HUES6 (cell line): Measurements from ENCODE around the gene BRD9.
"Not testable (repeated sequence)": the region's sequence is repeated elsewhere in the genome, so short reads cannot be mapped to it uniquely, and the experiment has no call there.

Experiments
- H3K27ac ChIP-seq: 2 replicates; pipeline ENCODE4 v1.7.0; 2013; ENCODE audit warnings: low read depth, mild to moderate bottlenecking, low read length, inconsistent platforms
- H3K27me3 ChIP-seq: 2 replicates; pipeline ENCODE4 v1.6.1; 2013; ENCODE audit warnings: low read length; ENCODE audit not compliant: control insufficient read depth, insufficient read depth
- H3K36me3 ChIP-seq: 2 replicates; pipeline ENCODE4 v1.6.1; 2013; ENCODE audit warnings: low read length; ENCODE audit not compliant: control insufficient read depth, insufficient read depth
- H3K4me1 ChIP-seq: 2 replicates; pipeline ENCODE4 v1.6.1; 2013; ENCODE audit warnings: low read length; ENCODE audit not compliant: control insufficient read depth, insufficient read depth
- H3K4me3 ChIP-seq: 2 replicates; pipeline ENCODE4 v1.5.1; 2013; ENCODE audit warnings: low read depth, low read length
- H3K9ac ChIP-seq: one replicate; pipeline ENCODE4 v1.6.1; 2013; ENCODE audit warnings: mild to moderate bottlenecking, low read length
- H3K9me3 ChIP-seq: 2 replicates; pipeline ENCODE4 v1.6.1; 2013; ENCODE audit warnings: low read depth, low read length; ENCODE audit not compliant: control insufficient read depth, insufficient read depth

BRD9 gene

DNA sequence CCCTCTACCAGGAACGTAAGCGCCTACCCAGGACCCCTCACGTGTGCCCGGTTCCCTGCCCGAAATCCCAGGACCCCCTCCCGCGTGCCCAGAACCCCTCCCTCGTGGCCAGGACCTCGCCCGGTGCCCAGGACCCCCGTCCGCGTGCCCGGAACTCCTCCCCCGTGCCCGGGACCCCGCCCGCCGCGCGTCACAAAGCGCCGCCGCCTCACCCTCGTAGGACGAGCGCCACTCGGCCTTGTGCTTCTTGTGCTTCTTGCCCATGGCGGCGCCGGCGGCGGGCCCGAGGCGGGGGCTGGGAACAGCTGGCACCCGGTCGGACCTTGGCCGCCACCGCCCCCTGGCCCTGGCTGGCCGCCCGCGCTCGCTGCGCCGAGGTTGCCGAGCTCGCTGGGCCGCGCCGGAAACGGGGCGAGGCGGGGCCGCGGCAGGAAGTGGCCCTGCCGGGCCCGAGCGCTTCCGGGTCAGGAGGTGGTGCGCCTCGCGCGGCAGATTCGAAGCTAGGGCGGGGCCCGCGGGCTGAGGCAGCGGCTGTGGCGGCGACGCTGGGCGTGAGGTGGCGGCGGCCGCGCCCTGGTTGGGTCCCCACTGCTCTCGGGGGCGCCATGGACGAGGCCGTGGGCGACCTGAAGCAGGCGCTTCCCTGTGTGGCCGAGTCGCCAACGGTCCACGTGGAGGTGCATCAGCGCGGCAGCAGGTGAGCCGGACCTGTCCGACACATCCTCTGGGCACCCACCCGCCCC lies at the start of gene BRD9, which contains the start of gene TRIP13:
Gene BRD9 (minus strand): TSS at position 408 of the 743 bp plus-strand sequence. CDS start 144 bp downstream, at position 264.
Gene TRIP13 (plus strand): TSS at position 491 of the 743 bp plus-strand sequence. CDS start 115 bp downstream, at position 606.
- Histone ChIP-seq H3K9me3 (no peaks in the 10 kb centered on the region), H3K4me1 (peaks cover 2% of the 10 kb centered on the region; the same call in 1 of the 2 replicates), H3K27ac (peak within 1 kb of the TSS; percentile 62), H3K36me3 (peaks cover 70% of the 10 kb centered on the region), H3K27me3 (no peaks in the 10 kb centered on the region), H3K9ac (peak within 1 kb of the TSS; percentile 90), H3K4me3 (peak within 1 kb of the TSS; percentile 81)

DNA sequence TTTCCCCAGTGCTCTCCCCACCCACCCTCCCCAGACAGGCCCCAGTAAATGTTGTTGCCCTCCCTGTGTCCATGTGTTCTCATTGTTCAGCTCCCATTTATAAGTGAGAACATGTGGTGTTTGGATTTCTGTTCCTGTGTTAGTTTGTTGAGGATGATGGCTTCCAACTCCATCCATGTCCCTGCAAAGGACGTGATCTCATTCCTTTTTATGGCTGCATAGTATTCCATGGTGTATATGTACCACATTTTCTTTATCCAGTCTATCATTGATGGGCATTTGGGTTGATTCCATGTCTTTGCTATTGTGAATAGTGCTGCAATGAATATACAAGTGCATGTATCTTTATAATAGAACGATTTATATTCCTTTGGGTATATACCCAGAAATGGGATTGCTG lies 48.1 kb upstream of the BRD9 start:
- H3K27me3 ChIP-seq, H3K27ac ChIP-seq: not testable (repeated sequence)

DNA sequence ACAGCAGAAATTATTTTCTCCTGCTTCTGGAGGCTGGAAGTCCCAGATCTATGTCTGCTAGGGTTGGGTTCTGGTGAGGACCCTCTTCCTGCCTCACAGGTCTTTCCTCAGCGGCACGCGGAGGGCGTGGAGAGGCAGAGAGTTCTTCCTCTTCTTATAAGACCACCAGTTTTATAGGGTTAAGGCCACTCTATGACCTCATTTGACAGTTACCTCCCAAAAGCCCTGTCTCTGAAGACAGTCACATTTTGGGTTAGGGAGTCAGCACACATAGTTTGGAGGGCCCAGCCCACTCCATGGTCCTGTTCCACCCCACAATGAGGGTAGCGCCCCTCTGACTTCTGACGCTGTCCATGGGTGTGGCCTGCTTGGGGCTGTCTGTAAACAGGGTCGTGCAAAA lies 46.8 kb upstream of the BRD9 start:
- Histone ChIP-seq H3K4me1 (peaks cover 4% of the 10 kb centered on the region; the same call in 1 of the 2 replicates), H3K9me3 (0 out of 2 replicates have a peak, but pooled peaks cover under 1% of the 10 kb centered on the region), H3K27me3 (no peaks in the 10 kb centered on the region), H3K36me3 (no peaks in the 10 kb centered on the region), H3K9ac (no peak overlapping the region), H3K27ac (no peak overlapping the region), H3K4me3 (no peak overlapping the region)

More for the DNA sequence above, 48.1 kb upstream of the BRD9 start:
- not testable (repeated sequence) for H3K4me3 ChIP-seq, H3K4me1 ChIP-seq, H3K36me3 ChIP-seq, H3K9ac ChIP-seq, H3K9me3 ChIP-seq

DNA sequence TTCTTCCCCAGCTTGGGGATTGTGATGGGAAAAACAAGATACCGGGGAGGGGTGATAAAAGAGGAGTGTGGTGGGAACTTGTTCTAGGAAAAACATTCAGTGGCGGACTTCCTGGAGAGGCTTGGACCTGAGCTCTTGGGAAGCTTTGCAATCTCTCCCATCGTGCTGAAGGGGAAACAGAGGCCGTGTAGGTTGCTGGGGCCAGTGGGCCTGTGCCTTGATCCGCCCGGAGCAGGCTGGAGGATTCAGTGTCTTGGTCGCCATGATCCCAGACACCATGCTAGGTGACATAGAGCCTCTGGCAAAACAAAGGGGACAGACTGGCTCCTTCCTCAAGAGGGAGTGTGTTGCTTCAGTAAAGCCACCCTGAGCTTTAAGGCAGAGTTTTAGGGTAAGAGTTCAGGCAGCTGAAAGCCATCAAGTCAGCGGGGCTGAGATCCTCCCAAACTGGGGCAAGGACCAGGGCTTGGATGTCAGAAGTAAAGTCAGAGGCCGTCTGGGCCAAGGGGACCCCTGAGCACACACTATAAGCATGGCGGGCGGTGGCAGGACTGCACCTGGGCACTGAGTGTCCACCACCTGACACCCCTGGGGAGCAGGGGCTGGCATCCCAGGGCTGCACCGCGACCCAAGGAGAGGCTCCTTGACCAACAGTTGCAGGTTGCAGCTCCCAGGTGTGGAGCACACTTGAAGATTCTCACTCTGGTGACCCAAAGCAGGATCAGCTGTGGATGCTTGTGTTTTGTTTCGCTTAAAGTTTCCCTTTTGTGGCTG lies 44.7 kb upstream of the BRD9 start:
- Histone ChIP-seq H3K9me3 (peaks cover 7% of the 10 kb centered on the region; the same call in 1 of the 2 replicates), H3K36me3 (no peaks in the 10 kb centered on the region), H3K4me3 (no peak overlapping the region), H3K9ac (no peak overlapping the region), H3K4me1 (no peaks in the 10 kb centered on the region), H3K27ac (no peak overlapping the region), H3K27me3 (no peaks in the 10 kb centered on the region)

DNA sequence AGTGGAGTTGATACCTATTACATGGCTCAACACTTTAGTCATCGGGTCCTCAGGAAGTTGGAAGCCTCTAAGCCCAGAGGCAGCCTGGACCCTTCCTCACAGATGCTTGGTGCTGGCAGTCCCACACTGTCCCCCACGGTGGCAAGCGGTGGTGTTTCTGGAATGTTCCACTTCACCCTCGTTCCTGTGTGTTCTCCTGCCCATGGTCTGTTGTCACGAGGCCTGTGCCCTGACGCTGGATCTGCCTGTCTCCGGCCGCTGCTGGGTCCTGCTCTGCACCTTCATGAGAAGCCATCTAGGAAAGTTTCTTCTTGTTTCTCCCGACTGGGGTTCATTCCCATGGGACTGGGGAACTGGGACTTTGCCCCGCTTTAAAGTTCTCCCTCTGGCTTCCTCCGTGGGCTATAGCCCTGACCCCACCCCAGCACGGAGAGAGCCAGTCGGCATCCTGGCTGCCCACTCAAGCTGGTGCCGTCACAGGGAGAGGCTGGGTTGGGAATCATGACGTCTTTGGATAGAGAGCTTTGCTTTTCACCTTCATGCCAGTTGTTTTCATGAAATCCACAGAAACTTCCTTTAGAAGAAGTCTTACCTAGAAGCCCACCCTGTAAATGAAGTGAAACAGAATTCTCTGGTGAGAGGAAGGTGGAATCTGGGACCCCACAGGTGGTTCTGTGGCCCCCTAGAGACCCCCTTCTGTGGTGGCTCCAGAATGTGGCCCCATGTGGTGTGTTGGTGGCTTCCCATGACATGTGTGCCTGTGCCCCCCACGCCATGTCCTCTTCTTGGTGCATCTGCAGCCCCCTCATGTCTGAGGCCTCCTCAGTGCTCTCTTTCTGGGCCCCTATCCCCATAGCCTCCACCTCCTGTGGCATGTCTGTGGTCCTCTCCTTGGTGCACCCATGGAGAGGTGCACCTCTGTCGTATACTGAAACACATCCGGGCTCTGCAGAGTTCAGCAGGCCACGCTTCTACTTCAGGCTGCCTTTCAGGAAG lies 43.8 kb upstream of the BRD9 start:
- Histone ChIP-seq H3K27me3 (peaks cover 6% of the 10 kb centered on the region; the same call in 1 of the 2 replicates), H3K36me3 (no peaks in the 10 kb centered on the region), H3K4me3 (no peak overlapping the region), H3K4me1 (no peaks in the 10 kb centered on the region), H3K9me3 (peaks cover 7% of the 10 kb centered on the region; the same call in 1 of the 2 replicates), H3K9ac (no peak overlapping the region), H3K27ac (no peak overlapping the region)

DNA sequence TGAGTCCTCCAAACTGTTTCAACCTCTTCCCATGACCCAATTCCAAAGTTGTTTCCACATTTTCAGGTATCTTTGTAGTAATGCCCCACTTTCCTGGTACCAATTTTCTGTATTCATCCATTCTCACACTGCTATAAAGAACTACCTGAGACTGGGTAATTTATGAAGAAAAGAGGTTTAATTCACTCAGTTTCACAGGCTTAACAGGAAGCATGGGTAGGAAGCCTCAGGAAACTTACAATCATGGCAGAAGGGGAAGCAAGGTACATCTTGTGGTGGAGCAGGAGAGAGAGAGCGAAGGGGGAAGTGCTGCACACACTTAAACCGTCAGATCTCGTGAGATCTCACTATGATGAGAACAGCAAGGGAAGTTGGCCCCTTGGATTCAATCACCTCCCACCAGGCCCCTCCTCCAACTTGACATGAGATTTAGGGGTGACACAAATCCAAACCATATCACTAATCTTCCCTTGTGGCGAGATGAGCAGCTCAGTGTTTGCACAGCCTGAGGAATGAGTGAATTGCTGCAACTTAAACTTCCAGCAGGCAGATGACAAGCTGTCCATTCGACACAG lies 43.0 kb upstream of the BRD9 start:
- Histone ChIP-seq H3K9ac (no peak overlapping the region), H3K9me3 (peaks cover 7% of the 10 kb centered on the region; the same call in 1 of the 2 replicates), H3K27me3 (peaks cover 8% of the 10 kb centered on the region; the same call in 1 of the 2 replicates), H3K36me3 (no peaks in the 10 kb centered on the region), H3K4me3 (no peak overlapping the region), H3K27ac (no peak overlapping the region), H3K4me1 (no peaks in the 10 kb centered on the region)

DNA sequence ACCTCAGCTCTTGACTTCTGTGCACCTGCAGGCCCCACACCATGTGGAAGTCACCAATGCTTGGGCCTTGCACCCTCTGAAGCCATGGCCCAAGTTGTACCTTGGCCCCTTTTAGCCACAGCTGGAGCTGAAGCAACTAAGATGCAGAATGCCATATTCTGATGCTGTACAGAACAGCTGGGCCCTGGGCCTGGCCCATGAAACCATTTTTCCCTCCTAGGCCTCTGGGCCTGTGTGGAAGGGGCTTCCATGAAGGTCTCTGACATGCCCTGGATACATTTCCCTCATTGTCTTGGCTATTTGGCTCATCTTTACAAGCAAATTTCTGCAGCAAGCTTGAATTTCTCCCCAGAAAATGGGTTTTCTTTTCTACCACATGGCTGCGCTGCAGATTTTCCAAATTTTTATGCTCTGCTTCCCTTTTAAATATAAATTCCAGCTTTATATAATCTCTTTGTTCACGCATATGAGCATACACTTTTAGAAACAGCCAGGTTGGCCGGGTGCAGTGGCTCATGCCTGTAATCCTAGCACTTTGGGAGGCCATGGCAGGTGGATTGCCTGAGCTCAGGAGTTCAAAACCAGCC lies 41.9 kb upstream of the BRD9 start:
- H3K9me3 ChIP-seq, H3K4me3 ChIP-seq, H3K27ac ChIP-seq, H3K4me1 ChIP-seq, H3K36me3 ChIP-seq, H3K9ac ChIP-seq, H3K27me3 ChIP-seq: not testable (repeated sequence)

DNA sequence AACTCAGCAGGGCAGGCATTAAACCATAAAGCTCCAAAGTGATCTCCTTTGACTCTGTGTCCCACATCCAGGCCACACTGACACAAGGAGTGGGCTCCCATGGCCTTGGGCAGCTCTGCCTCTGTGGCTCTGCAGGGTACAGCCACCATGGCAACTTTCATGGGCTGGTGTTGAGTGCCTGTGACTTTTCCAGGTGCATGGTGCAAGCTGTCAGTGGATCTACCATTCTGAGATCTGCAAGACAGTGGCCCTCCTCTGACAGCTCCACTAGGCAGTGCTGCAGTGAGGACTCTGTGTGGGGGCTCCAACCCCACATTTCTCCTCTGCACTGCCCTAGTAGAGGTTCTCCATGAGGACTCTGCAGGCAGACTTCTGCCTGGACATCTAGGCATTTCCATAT lies 41.4 kb upstream of the BRD9 start:
- H3K27me3 ChIP-seq, H3K36me3 ChIP-seq, H3K4me1 ChIP-seq, H3K27ac ChIP-seq, H3K9ac ChIP-seq, H3K4me3 ChIP-seq, H3K9me3 ChIP-seq: not testable (repeated sequence)

DNA sequence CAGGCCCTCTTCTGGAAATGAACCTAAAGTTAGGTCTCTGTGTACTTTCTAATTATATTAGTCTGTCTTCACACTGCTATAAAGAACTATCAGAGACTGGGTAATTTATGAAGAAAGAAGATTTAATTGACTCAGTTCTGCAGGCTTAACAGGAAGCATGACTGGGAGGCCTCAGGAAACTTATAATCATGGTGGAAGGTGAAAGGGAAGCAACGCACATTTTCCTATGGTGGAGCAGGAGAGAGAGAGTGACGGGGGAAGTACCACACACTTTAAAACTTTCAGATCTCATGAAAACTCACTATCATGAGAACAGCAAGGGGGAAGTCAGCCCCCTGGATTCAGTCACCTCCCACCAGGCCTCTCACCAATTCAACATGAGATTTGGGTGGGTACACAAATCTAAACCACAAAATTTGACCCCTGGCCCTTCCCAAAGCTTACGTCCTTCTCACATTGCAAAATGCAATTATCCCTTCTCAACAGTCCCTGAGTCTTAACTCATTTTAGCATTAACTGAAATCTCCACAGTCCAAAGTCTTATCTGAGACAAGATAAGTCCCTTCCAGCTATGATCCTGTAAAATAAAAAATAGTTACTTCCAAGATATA lies 40.8 kb upstream of the BRD9 start:
- Histone ChIP-seq H3K9ac (no peak overlapping the region), H3K27ac (no peak overlapping the region), H3K36me3 (no peaks in the 10 kb centered on the region), H3K9me3 (peaks cover 7% of the 10 kb centered on the region; the same call in 1 of the 2 replicates), H3K4me3 (no peak overlapping the region), H3K27me3 (peaks cover 8% of the 10 kb centered on the region; the same call in 1 of the 2 replicates), H3K4me1 (no peaks in the 10 kb centered on the region)
